GM19023 (cell line): Measurements from ENCODE around the gene CASKIN1.

ENCODE experiments used
- ATAC-seq: cut with Tn5 transposase; IDR thresholded peaks from one replicate; pipeline ENCODE4 v1.9.1; 2021; ENCODE audit warnings: mild to moderate bottlenecking, moderate library complexity; ENCODE audit not compliant: unreplicated experiment

Gene CASKIN1

GRCh38 chr16:2195322-2196161 is 863 bp downstream of the CASKIN1 start:
- ATAC-seq: no peak

- no peak for ATAC-seq
Measured at GRCh38 chr16:2194852-2195321, 1.5 kb downstream of the CASKIN1 start.

- no peak for ATAC-seq
Measured at GRCh38 chr16:2194166-2194834, 2.1 kb downstream of the CASKIN1 start.

GRCh38 chr16:2191446-2191706 is 5.0 kb downstream of the CASKIN1 start:
- no peak for ATAC-seq

GRCh38 chr16:2190659-2191445 is 5.6 kb downstream of the CASKIN1 start:
- ATAC-seq: no peak

- no peak for ATAC-seq
Measured at GRCh38 chr16:2190002-2190658, 6.3 kb downstream of the CASKIN1 start.

- no peak for ATAC-seq
Measured at GRCh38 chr16:2189252-2189893, 7.0 kb downstream of the CASKIN1 start.

GRCh38 chr16:2188395-2188794 is 8.0 kb downstream of the CASKIN1 start:
- no peak for ATAC-seq

- ATAC-seq: no peak
Measured at GRCh38 chr16:2187212-2187611, 9.2 kb downstream of the CASKIN1 start.

GRCh38 chr16:2186505-2186904 is 9.9 kb downstream of the CASKIN1 start:
- no peak for ATAC-seq

- ATAC-seq: no peak
Measured at GRCh38 chr16:2186064-2186463, 10.3 kb downstream of the CASKIN1 start.

GRCh38 chr16:2184962-2185361 is 11.4 kb downstream of the CASKIN1 start:
- ATAC-seq: no peak

GRCh38 chr16:2184346-2184745 is 12.1 kb downstream of the CASKIN1 start:
- ATAC-seq: no peak

- ATAC-seq: no peak
Measured at GRCh38 chr16:2183671-2184070, 12.7 kb downstream of the CASKIN1 start.

- no peak for ATAC-seq
Measured at GRCh38 chr16:2181952-2182351, 14.5 kb downstream of the CASKIN1 start.

GRCh38 chr16:2180962-2181923 is 15.2 kb downstream of the CASKIN1 start:
- no peak for ATAC-seq

- no peak for ATAC-seq
Measured at GRCh38 chr16:2180461-2180860, 15.9 kb downstream of the CASKIN1 start.

GRCh38 chr16:2179576-2179975 is 16.8 kb downstream of the CASKIN1 start:
- no peak for ATAC-seq

GRCh38 chr16:2179107-2179501 is 17.3 kb downstream of the CASKIN1 start:
- no peak for ATAC-seq
